ENCODE results near the gene TPST2. TPM values are rescaled to one million over a fixed set of nuclear protein-coding genes. Genes with fewer than 3 reads are reported as not detected.
"Not testable (repeated sequence)": the region's sequence is repeated elsewhere in the genome, so short reads cannot be mapped to it uniquely, and the experiment has no call there.

The TPST2 gene
- total RNA-seq, 2 experiments from 2014 or later, result 55.4 to 60.8 TPM

DNA sequence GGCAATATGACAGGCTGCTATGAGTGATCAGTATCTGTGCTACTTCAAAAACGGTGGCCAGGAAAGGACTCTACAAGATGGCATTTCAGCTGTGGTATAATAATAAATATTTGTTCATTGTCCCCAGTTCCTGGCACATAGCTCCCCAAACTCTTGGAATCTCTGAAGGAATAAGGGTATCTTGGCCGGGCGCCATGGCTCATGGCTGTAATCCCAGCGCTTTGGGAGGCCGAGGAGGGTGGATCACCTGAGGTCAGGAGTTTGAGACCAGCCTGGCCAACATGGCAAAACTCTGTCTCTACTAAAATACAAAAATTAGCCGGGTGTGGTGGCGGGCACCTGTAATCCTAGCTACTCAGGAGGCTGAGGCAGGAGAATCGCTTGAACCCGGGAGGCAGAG, 61.4 kb downstream of the TPST2 start:
- H3K4me1 Mint-ChIP-seq, CTCF ChIA-PET, H3K27ac Mint-ChIP-seq, H3K27me3 Mint-ChIP-seq, H3K4me3 Mint-ChIP-seq, DNase-seq, POLR2A ChIA-PET, H3K9me3 Mint-ChIP-seq: not testable (repeated sequence)
- peaks cover 64% of the 10 kb centered on the region for H3K36me3 Mint-ChIP-seq (ENCODE audit: low read depth)

DNA sequence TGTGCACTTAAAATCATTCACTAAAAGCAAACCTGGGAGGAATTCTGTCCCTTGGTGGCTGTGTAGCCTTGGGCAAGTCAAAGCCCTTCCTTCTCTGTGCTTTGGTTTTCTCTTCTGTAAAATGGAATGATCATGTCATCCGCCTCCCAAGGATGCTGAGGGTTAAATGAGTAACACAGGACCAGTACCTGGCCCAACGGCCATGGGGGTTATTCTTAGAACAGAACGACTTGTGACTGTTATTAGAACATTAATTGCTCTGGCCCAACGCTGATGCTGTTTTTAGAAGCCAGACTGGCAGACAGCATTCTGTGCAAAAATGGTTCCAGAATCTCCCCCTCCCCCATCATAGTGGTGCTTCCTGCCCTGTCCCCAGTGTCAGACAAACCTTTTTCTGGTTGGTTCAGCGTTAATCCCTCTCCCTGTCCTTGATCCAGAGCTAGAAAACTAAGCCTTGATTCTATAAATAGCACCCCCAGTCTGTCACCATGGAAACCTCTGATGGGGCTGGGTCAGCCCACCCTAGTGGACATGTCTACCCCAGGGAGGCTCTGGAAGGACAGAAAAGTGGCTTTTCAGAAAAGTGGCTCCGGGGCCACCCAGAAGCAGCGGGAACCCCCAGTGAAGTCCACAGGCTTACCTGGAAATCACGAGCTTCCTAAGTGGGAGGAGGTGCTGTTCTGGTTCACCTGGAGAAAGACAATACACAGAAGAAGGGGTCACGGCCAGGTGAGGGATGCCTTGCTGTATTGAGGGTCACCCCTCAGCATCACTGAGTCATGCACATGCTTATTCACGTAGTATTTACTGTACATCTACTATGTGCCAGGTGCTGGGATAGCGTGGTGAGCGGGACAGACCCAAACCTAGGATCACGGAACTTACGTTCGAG, 62.1 kb downstream of the TPST2 start:
- H3K4me3 Mint-ChIP-seq, result no peak overlapping the region
- H3K27ac Mint-ChIP-seq, result no peak overlapping the region
- CTCF ChIA-PET, result interaction anchor here (0.6 kb wide), 1 partner anchor 79 kb away, joined by 3 read pairs; no protein-coding TSS in a partner anchor
- no peaks in the 10 kb centered on the region for H3K9me3 Mint-ChIP-seq
- H3K27me3 Mint-ChIP-seq, result no peaks in the 10 kb centered on the region
- no peak for DNase-seq
- peaks cover 5% of the 10 kb centered on the region for H3K4me1 Mint-ChIP-seq
- H3K36me3 Mint-ChIP-seq (ENCODE audit: low read depth), result peaks cover 61% of the 10 kb centered on the region
- POLR2A ChIA-PET, result no interaction called here

DNA sequence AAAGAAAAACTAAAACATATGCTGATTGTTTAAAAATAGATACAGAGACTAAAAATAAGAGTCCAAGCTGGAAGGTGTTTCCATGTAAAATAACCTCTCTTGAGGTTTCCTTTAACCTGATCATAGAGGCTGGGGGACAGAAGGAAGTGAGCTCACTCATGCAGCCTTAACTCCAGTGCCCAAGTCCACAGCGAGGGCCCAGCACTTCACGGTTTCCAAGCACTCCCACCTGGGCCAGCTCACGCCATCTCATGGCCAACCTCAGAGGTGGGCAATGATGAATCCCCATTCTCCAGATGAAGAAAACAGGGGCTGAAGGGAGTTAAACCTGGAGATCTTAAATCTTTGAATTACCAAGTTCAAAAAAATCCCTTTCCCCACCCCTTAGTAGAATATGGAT, 62.8 kb downstream of the TPST2 start:
- CTCF ChIA-PET, result interaction anchor here (0.6 kb wide), 1 partner anchor 79 kb away, joined by 3 read pairs; no protein-coding TSS in a partner anchor
- H3K9me3 Mint-ChIP-seq, result no peaks in the 10 kb centered on the region
- no peak overlapping the region for H3K27ac Mint-ChIP-seq

DNA sequence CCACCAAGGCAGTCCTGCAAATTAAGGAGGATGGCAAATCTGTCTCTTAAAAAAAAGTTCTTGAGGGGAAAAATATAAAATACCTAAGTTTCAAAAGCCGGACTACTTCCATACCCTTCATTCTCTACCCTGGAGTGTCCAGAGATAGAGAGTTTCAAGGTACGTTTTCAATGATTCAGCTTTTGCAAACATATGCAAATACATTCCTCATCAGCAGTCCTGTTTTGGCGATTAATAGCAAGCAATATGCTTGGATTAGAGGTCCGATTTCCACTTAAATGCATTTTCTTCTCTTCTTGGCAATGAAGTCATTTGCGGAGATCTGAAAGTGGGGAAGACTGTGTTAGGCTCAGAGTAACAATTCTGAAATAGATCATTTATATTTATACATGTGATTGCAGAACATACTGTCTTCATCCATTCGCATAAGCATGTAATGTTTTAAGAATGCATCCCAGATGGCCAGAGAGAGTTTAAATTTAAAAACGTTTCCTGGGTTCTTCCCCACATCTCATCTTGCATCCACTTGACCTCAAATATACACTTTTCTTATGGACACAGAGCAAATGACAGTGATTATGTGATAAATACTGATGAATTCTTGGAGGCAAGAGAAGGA, 63.9 kb downstream of the TPST2 start:
- no peak overlapping the region for H3K27ac Mint-ChIP-seq
- peaks cover 49% of the 10 kb centered on the region for H3K36me3 Mint-ChIP-seq (ENCODE audit: low read depth)
- no peaks in the 10 kb centered on the region for H3K27me3 Mint-ChIP-seq
- H3K4me3 Mint-ChIP-seq, result no peak overlapping the region
- POLR2A ChIA-PET, result no interaction called here
- no peak for DNase-seq
- H3K4me1 Mint-ChIP-seq, result no peaks in the 10 kb centered on the region
- CTCF ChIA-PET, result no interaction called here
- no peaks in the 10 kb centered on the region for H3K9me3 Mint-ChIP-seq

More for the DNA sequence above, 62.8 kb downstream of the TPST2 start:
- Mint-ChIP-seq H3K4me3 (no peak overlapping the region), H3K36me3 (ENCODE audit: low read depth) (peaks cover 59% of the 10 kb centered on the region), H3K4me1 (no peaks in the 10 kb centered on the region), H3K27me3 (no peaks in the 10 kb centered on the region)
- no peak for DNase-seq
- POLR2A ChIA-PET, result no interaction called here

GRCh38 chr22:26524870-26525269, 65.1 kb downstream of the TPST2 start:
- Mint-ChIP-seq H3K4me1 (no peaks in the 10 kb centered on the region), H3K36me3 (ENCODE audit: low read depth) (peaks cover 42% of the 10 kb centered on the region), H3K27me3 (no peaks in the 10 kb centered on the region), H3K27ac (no peak overlapping the region), H3K4me3 (no peak overlapping the region), H3K9me3 (no peaks in the 10 kb centered on the region)
- no peak for DNase-seq
- CTCF ChIA-PET, result no interaction called here
- POLR2A ChIA-PET, result interaction anchor here (0.9 kb wide), 1 partner anchor 46 kb away, joined by 3 read pairs; no protein-coding TSS in a partner anchor

GRCh38 chr22:26522592-26522991, 67.3 kb downstream of the TPST2 start:
- Mint-ChIP-seq H3K27me3 (no peaks in the 10 kb centered on the region), H3K36me3 (ENCODE audit: low read depth) (peaks cover 32% of the 10 kb centered on the region), H3K4me3 (no peak overlapping the region), H3K9me3 (no peaks in the 10 kb centered on the region), H3K4me1 (no peaks in the 10 kb centered on the region), H3K27ac (no peak overlapping the region)
- CTCF ChIA-PET, result interaction anchor here (2.0 kb wide), 1 partner anchor 20 kb away, joined by 6 read pairs; no protein-coding TSS in a partner anchor
- no peak for DNase-seq
- POLR2A ChIA-PET, result interaction anchor here (2.2 kb wide), 1 partner anchor 10 kb away, joined by 9 read pairs; the partner anchor contains the start of gene TFIP11

- Mint-ChIP-seq H3K4me3 (no peak overlapping the region), H3K9me3 (no peaks in the 10 kb centered on the region), H3K27ac (no peak overlapping the region), H3K36me3 (ENCODE audit: low read depth) (peaks cover 27% of the 10 kb centered on the region), H3K4me1 (no peaks in the 10 kb centered on the region), H3K27me3 (no peaks in the 10 kb centered on the region)
- no peak for DNase-seq
- ChIA-PET CTCF (interaction anchor here (2.0 kb wide), 1 partner anchor 19 kb away, joined by 6 read pairs; no protein-coding TSS in a partner anchor), POLR2A (interaction anchor here (2.2 kb wide), 1 partner anchor 9 kb away, joined by 9 read pairs; the partner anchor contains the start of gene TFIP11)
These were observed 67.9 kb downstream of the TPST2 start for GRCh38 chr22:26522012-26522411.

GRCh38 chr22:26517429-26517828, 72.5 kb downstream of the TPST2 start:
- ChIA-PET POLR2A (no interaction called here), CTCF (interaction anchor here (1.3 to 5.8 kb wide), 2 partner anchors 15 to 148 kb away, joined by 4 to 38 read pairs; no protein-coding TSS in a partner anchor)
- H3K27ac Mint-ChIP-seq, result no peak overlapping the region
- DNase-seq, result no peak
- H3K9me3 Mint-ChIP-seq, result no peaks in the 10 kb centered on the region
- H3K4me1 Mint-ChIP-seq, result peaks cover 22% of the 10 kb centered on the region
- H3K27me3 Mint-ChIP-seq, result no peaks in the 10 kb centered on the region
- no peaks in the 10 kb centered on the region for H3K36me3 Mint-ChIP-seq (ENCODE audit: low read depth)
- H3K4me3 Mint-ChIP-seq, result no peak overlapping the region

DNA sequence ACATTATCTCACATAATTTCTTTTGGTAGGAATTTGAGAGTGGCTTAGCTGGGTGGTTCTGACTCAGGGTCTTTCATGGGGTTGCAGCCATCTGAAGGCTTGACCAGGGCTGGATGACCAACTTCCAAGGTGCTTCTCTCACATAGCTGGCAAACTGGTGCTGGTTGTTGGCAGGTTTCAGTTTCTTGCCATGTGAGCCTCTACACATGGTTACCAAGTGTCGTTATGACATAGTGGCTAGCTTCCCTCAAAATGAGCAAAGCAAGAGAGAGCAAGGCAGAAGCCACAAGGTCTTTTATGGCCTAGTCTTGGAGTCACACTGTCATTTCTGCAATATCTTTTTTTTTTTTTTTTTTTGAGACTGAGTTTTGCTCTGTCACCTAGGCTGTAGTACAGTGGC, 73.4 kb downstream of the TPST2 start:
- no peak overlapping the region for H3K4me3 Mint-ChIP-seq
- peaks cover 32% of the 10 kb centered on the region for H3K4me1 Mint-ChIP-seq
- H3K36me3 Mint-ChIP-seq (ENCODE audit: low read depth), result peaks cover 3% of the 10 kb centered on the region
- ChIA-PET POLR2A (interaction anchor here (1.2 to 5.0 kb wide), 3 partner anchors 13 to 33 kb away, joined by 3 to 25 read pairs (median 12); partner anchors contain the start of genes HPS4 and SRRD), CTCF (interaction anchor here (0.7 to 5.8 kb wide), 2 partner anchors 14 to 149 kb away, joined by 3 to 38 read pairs; no protein-coding TSS in a partner anchor)
- no peak overlapping the region for H3K27ac Mint-ChIP-seq
- H3K9me3 Mint-ChIP-seq, result no peaks in the 10 kb centered on the region
- H3K27me3 Mint-ChIP-seq, result no peaks in the 10 kb centered on the region
- no peak for DNase-seq

DNA sequence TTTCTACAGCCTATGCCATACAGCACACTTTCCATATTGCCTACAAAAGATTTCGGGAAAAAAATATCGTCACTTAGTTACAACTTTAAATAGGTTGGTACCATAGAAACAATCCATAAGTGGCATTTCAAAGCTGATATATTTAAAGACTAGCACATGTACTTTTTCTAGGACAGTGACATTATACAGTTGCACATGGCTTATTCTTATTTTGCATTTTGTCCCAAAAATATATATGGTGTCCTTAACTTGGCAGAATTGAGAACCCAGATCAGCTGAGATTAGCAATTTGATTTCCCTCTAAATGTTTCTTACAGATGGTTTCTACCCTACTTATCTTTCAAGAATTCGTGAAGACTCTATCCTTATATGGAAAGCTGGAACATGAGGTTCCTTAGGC, 74.0 kb downstream of the TPST2 start:
- Mint-ChIP-seq H3K4me3 (no peak overlapping the region), H3K27ac (no peak overlapping the region), H3K36me3 (ENCODE audit: low read depth) (peaks cover 7% of the 10 kb centered on the region), H3K4me1 (peaks cover 37% of the 10 kb centered on the region), H3K9me3 (no peaks in the 10 kb centered on the region), H3K27me3 (no peaks in the 10 kb centered on the region)
- ChIA-PET CTCF (interaction anchor here (0.7 to 5.8 kb wide), 3 partner anchors 14 to 150 kb away, joined by 3 to 38 read pairs (median 3); no protein-coding TSS in a partner anchor), POLR2A (interaction anchor here (0.6 to 5.0 kb wide), 5 partner anchors 12 to 158 kb away, joined by 3 to 25 read pairs (median 3); partner anchors contain the start of genes HPS4 and SRRD)
- no peak for DNase-seq

DNA sequence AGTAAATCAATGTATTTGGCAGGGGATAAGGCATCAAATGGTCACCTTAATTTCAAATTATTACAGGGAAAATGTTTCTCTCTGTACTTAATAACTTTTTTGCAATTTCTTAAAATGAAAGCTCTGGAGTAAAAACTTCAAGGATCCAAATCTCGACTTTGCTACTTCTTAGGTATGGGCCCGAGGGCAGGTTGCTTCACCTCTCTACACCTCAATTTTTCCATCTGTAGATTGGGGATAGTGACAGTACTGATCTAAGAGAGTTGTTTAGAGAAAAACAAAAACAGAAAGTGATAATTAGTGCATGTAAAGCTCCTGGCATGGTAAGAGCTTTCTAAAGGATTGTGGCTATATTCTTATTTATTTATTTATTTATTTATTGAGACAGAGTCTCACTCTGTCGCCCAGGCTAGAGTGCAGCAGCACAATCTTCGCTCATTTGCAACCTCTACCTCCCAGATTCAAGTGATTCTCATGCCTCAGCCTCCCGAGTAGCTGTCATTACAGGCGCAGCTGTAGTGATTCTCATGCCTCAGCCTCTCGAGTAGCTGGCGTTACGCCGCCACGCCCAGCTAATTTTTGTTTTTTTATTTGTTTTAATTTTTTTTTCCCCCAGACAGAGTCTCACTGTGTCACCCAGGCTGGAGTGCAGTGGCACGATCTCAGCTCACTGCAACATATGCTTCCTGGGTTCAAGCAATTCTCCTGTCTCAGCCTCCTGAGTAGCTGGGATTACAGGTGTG, 75.3 kb downstream of the TPST2 start:
- no peak for DNase-seq
- Mint-ChIP-seq H3K27ac (no peak overlapping the region), H3K36me3 (ENCODE audit: low read depth) (peaks cover 18% of the 10 kb centered on the region), H3K4me3 (no peak overlapping the region), H3K9me3 (no peaks in the 10 kb centered on the region), H3K27me3 (no peaks in the 10 kb centered on the region), H3K4me1 (peaks cover 48% of the 10 kb centered on the region)
- ChIA-PET POLR2A (interaction anchor here (2.8 to 5.0 kb wide), 2 partner anchors 11 to 32 kb away, joined by 12 to 25 read pairs; partner anchors contain the start of genes HPS4 and SRRD), CTCF (interaction anchor here (1.7 to 5.8 kb wide), 2 partner anchors 12 to 21 kb away, joined by 3 to 38 read pairs; no protein-coding TSS in a partner anchor)

DNA sequence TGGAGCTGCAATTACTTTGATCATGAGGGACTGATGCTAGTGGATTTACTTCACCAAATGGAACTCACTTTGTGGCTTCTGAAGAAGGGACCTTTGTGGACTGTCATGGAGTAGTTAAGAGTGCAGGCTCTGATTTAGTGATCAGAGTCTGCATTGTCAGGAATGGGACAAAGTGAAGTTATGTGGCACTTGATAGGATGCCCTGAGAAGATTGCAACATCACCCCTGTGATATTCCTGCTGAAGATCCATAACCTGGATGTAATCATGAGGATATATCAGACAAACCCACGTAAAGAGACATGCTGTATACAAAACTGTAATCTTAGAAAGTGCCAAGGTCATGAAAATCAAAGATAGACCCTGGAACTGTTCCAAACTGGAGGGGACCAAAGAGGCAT, 76.1 kb downstream of the TPST2 start:
- no peak overlapping the region for H3K27ac Mint-ChIP-seq
- H3K9me3 Mint-ChIP-seq, result no peaks in the 10 kb centered on the region

More for the DNA sequence above, 76.1 kb downstream of the TPST2 start:
- Mint-ChIP-seq H3K4me3 (peak overlapping the region; percentile 100), H3K27me3 (no peaks in the 10 kb centered on the region), H3K4me1 (peaks cover 53% of the 10 kb centered on the region), H3K36me3 (ENCODE audit: low read depth) (peaks cover 25% of the 10 kb centered on the region)
- ChIA-PET CTCF (interaction anchor here (0.6 to 5.8 kb wide), 3 partner anchors 11 to 149 kb away, joined by 3 to 38 read pairs (median 8); partner anchors contain the start of genes HPS4 and SRRD), POLR2A (interaction anchor here (1.4 to 5.0 kb wide), 5 partner anchors 9 to 160 kb away, joined by 3 to 25 read pairs (median 7); partner anchors contain the start of genes HPS4 and SRRD)
- DNase-seq, result no peak

Data from activated CD4-positive, alpha-beta memory T cell treated with anti-CD3 and anti-CD28 coated beads, Interleukin-2, amount 10 ng/mL, durations not matched to agents 7 days and 5 days (primary cell).